C4-2B (cell line): ENCODE data around the gene ITPR1.

ENCODE experiments used
- H3K27ac ChIP-seq: fragments of 450-650 bp; 2 replicates; pipeline ENCODE4 v1.5.1; 2017
- CTCF ChIP-seq: fragments of 450-650 bp; conservative IDR thresholded peaks from 2 replicates; pipeline ENCODE4 v1.5.1; 2017; ENCODE audit warnings: mild to moderate bottlenecking
- ZFX ChIP-seq: fragments of 450-650 bp; IDR thresholded peaks from 2 replicates; pipeline ENCODE4 v1.6.1; 2017

The ITPR1 gene

DNA sequence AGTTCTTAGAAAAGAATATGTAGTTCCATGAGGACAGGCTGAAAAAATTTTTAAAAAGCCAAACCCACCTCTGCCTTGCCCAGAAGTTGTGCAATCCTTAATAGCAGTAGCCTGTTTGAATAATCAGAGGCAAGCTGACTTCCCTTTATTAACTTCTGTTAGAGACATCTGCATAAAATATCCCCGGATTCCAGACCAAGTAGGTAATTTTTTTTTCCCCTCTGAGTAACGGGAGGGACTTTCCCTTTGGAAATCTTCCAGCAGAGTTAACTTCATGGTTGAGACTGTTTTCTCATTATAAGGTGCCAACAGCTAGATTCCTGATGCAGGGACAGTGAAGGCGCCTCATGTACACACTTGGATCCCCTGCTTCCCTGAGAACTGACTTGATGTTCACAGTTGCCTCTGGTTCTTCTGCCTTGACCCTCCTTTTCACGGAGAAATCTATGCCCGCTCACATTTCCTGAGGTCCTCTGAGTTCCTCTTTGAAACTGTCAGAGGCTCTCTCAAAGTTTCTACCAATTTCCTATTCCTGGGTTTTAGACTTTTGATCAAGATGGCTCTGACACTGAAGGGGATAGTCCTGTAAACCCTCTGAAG is 258.5 kb downstream of the ITPR1 start:
- H3K27ac ChIP-seq: no peak overlapping the region

GRCh38 chr3:4752201-4753072 is 259.3 kb downstream of the ITPR1 start:
- TF ChIP-seq ZFX (no peak), CTCF (no peak)
- no peak overlapping the region for H3K27ac ChIP-seq

More for the DNA sequence above, 258.5 kb downstream of the ITPR1 start:
- no peak for TF ChIP-seq ZFX
- no peak for TF ChIP-seq CTCF

- no peak overlapping the region for H3K27ac ChIP-seq
- TF ChIP-seq ZFX: no peak
- TF ChIP-seq CTCF: no peak
Observed at GRCh38 chr3:4753073-4753691, 260.0 kb downstream of the ITPR1 start.

DNA sequence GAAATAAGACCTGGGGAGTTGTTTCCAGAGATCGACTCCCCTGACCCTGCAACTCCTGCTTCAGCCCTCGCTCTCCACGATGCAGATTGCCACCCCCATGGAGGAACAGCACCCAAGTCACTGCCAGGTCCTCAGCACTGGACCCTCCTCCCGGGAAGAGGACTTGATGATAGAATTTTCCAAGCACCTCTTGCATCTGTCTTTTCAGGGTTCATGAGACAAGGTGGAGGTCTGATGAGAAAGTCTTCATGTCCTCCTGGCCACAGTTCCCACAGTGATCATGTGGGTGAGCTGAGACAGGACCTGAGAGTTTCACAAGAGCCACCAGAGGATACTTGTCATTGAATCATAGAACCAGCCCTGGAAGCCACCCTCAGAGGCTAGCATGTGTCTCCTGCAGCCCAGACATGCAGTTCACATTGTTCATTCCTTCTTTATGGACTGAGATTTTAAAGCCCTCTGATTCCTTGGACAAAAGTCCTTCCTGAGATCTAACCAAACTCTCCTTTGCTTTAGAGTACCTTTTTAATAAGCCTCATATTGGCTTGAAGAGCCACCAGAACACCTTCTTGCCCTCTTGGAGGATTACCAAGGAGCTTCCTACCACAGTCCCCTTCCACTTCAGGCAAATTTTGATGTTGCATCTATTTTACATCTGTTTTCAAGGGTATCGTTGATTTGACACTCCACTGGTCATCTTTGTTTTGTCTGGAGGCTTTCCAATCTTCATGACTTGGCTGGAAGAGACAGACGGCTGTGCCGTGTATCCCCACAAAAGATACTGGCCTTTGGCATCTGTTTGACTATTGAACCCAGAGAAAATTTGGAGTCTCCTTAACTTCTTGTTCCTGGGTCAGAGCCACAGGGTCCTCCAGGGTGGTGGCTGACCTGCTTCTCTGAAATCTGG is 261.3 kb downstream of the ITPR1 start:
- no peak overlapping the region for H3K27ac ChIP-seq
- TF ChIP-seq CTCF: no peak
- TF ChIP-seq ZFX: no peak

DNA sequence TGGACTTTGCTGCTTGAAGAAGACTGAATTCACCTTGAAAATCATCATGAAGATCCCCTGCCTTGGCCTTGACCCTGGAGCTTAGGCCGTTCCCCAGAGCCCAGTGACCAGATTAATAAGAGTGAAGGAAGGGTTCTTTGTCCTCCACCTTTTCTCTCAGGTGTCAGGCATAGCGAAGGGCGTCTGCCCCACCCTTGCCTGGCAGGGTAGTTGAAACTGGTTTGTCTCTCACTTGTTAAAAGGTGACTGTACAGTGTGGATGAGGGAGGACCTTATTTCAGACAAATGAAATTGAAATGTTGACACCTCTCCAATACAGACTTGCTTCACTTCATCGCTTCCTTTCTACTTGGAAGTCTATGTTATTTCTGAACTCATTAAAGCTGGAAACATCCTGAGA is 262.4 kb downstream of the ITPR1 start:
- no peak overlapping the region for H3K27ac ChIP-seq
- TF ChIP-seq CTCF (no peak), ZFX (no peak)

DNA sequence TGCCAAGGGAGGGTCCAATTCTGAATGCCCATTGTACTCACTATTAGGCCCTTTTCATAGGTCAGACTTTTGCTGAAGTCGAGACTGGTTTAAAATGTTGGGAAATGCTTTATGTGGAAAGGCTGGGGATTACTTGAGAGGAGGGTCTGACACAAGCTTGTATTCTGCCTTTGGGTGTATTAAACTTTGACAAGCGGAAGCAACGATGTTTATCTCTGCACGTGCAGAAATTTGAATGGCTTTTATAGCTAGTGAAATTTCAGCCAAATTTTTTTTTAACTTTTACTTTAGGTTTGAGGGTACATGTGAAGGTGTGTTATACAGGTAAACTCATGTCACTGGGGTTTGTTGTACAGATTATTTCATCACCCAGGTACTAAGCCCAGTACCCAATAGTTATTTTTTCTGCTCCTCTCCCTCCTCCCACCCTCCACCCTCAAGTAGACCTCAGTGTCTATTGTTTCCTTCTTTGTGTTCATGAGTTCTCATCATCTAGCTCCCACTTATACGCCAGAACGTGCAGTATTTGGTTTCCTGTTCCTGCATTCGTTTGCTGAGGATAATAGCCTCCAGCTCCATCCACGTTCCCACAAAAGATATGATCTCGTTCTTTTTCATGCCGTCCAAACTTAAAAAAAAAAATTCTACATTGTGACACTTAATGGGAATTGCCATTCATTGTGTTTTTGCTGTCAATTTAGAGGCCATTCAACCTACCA is 263.1 kb downstream of the ITPR1 start:
- no peak overlapping the region for H3K27ac ChIP-seq
- TF ChIP-seq CTCF: no peak
